ENCODE measurements around the gene TMEM187. TPM values are rescaled to one million over a fixed set of nuclear protein-coding genes. Genes with fewer than 3 reads are reported as not detected.
"Not testable (repeated sequence)": the region's sequence is repeated elsewhere in the genome, so short reads cannot be mapped to it uniquely, and the experiment has no call there.

Gene TMEM187
- total RNA-seq, 1 donor = 15.6 TPM

- DNase-seq (ENCODE audit: low read depth in 2 of 3, low spot score in 2 of 3) = no peak
Measured at GRCh38 chrX:153993978-153994377, 21.4 kb downstream of the TMEM187 start.

GRCh38 chrX:153994398-153994797 is 21.8 kb downstream of the TMEM187 start:
- not testable (repeated sequence) for DNase-seq (ENCODE audit: low read depth in 2 of 3, low spot score in 2 of 3)

GRCh38 chrX:153995504-153995903 is 22.9 kb downstream of the TMEM187 start:
- DNase-seq (ENCODE audit: low read depth in 2 of 3, low spot score in 2 of 3) = no peak

GRCh38 chrX:153999359-154000037 is 26.9 kb downstream of the TMEM187 start:
- no peak for DNase-seq (ENCODE audit: low read depth in 2 of 3, low spot score in 2 of 3)

GRCh38 chrX:154000051-154000450 is 27.5 kb downstream of the TMEM187 start:
- no peak for DNase-seq (ENCODE audit: low read depth in 2 of 3, low spot score in 2 of 3)

GRCh38 chrX:154002215-154002719 is 29.7 kb downstream of the TMEM187 start:
- DNase-seq (ENCODE audit: low read depth in 2 of 3, low spot score in 2 of 3) = peak in 2 of 3 donors; percentile 74 to 84

- no peak for DNase-seq (ENCODE audit: low read depth in 2 of 3, low spot score in 2 of 3)
Measured at GRCh38 chrX:154004315-154004714, 31.8 kb downstream of the TMEM187 start.

GRCh38 chrX:154006947-154007346 is 34.4 kb downstream of the TMEM187 start:
- DNase-seq (ENCODE audit: low read depth in 2 of 3, low spot score in 2 of 3) = no peak

GRCh38 chrX:154008521-154008920 is 36.0 kb downstream of the TMEM187 start:
- no peak for DNase-seq (ENCODE audit: low read depth in 2 of 3, low spot score in 2 of 3)

- no peak for DNase-seq (ENCODE audit: low read depth in 2 of 3, low spot score in 2 of 3)
Measured at GRCh38 chrX:154010330-154011087, 38.0 kb downstream of the TMEM187 start.

GRCh38 chrX:154011376-154012335 is 39.1 kb downstream of the TMEM187 start:
- no peak for DNase-seq (ENCODE audit: low read depth in 2 of 3, low spot score in 2 of 3)

- DNase-seq (ENCODE audit: low read depth in 2 of 3, low spot score in 2 of 3) = no peak
Measured at GRCh38 chrX:154012336-154012991, 39.9 kb downstream of the TMEM187 start.

- DNase-seq (ENCODE audit: low read depth in 2 of 3, low spot score in 2 of 3) = no peak
Measured at GRCh38 chrX:154013001-154013421, 40.5 kb downstream of the TMEM187 start.

- DNase-seq (ENCODE audit: low read depth in 2 of 3, low spot score in 2 of 3) = peak; percentile 39 to 59 (median 50)
Measured at GRCh38 chrX:154013614-154014360, 41.2 kb downstream of the TMEM187 start.

- no peak for DNase-seq (ENCODE audit: low read depth in 2 of 3, low spot score in 2 of 3)
Measured at GRCh38 chrX:154014429-154015380, 42.2 kb downstream of the TMEM187 start.

- no peak for DNase-seq (ENCODE audit: low read depth in 2 of 3, low spot score in 2 of 3)
Measured at GRCh38 chrX:154015581-154016264, 43.2 kb downstream of the TMEM187 start.

- DNase-seq (ENCODE audit: low read depth in 2 of 3, low spot score in 2 of 3) = no peak
Measured at GRCh38 chrX:154016366-154017076, 44.0 kb downstream of the TMEM187 start.
